Gastrocnemius medialis (tissue), 4 donors: ENCODE measurements around the gene MMP26. TPM values are rescaled to one million over a fixed set of nuclear protein-coding genes. Genes with fewer than 3 reads are reported as not detected.

Source experiments
- ATAC-seq, 2 donors: fragments of 150-250 bp; one replicate each; pipeline ENCODE4 v1.9.1; 2016
- DNase-seq, 2 donors: peaks; one replicate each; pipeline ENCODE4 v3.0.0-alpha.2; 2019
- H3K27ac ChIP-seq, 4 donors: fragments of 200-600 bp; sonication (generic); 1 replicate in 1 of 4; 2 replicates in 3 of 4; pipeline ENCODE4 v1.5.1; 2016 to 2018; ENCODE audit warnings: mild to moderate bottlenecking in 2 of 4, moderate library complexity in 1 of 4
- H3K27me3 ChIP-seq, 3 donors: fragments of 200-600 bp; sonication (generic) in 2 of 3; 1 replicate in 1 of 3; 2 replicates in 2 of 3; pipeline versions ENCODE4 v1.5.1 to v1.6.0; 2016 to 2019; ENCODE audit warnings: mild to moderate bottlenecking in 1 of 3, moderate library complexity in 1 of 3
- H3K36me3 ChIP-seq, 2 donors: fragments of 200-600 bp; sonication (generic) in 1 of 2; one replicate each; pipeline ENCODE4 v1.5.1; 2017 to 2018
- H3K4me1 ChIP-seq, 2 donors: fragments of 200-600 bp; sonication (generic) in 1 of 2; one replicate each; pipeline ENCODE4 v1.5.1; 2016 to 2017; ENCODE audit warnings: mild to moderate bottlenecking in 2 of 2
- H3K4me3 ChIP-seq, 4 donors: fragments of 200-600 bp; sonication (generic) in 3 of 4; 1 replicate in 1 of 4; 2 replicates in 3 of 4; pipeline ENCODE4 v1.5.1; 2016 to 2019; ENCODE audit warnings: mild to moderate bottlenecking in 2 of 4
- H3K9me3 ChIP-seq, 3 donors: fragments of 200-600 bp; sonication (generic) in 2 of 3; 1 replicate in 1 of 3; 2 replicates in 2 of 3; pipeline ENCODE4 v1.5.1; 2016 to 2019
- CTCF ChIP-seq, 5 experiments: fragments of 450-650 bp in 3 of 5; fragments of 200-600 bp in 2 of 5; sonication (generic) in 2 of 5; IDR thresholded peaks in 4 of 5; conservative IDR thresholded peaks in 1 of 5; 1 replicate in 4 of 5; 2 replicates in 1 of 5; pipeline ENCODE4 v1.5.1; 2016 to 2019; ENCODE audit warnings: antibody characterized with exemption in 5 of 5, mild to moderate bottlenecking in 3 of 5, moderate library complexity in 3 of 5
- POLR2A ChIP-seq, 2 donors: fragments of 450-650 bp; IDR thresholded peaks; one replicate each; pipeline ENCODE4 v1.6.1; 2017; ENCODE audit warnings: antibody characterized with exemption in 2 of 2, mild to moderate bottlenecking in 2 of 2, moderate library complexity in 2 of 2
- in situ Hi-C, 4 donors: fragments of 200-750 bp; cut with MboI; loops; one replicate each; pipeline versions ENCODE4 v1.15.0 to v1.8.0; 2017; ENCODE audit warnings: low sequenced_read_pairs in 4 of 4
- intact Hi-C: fragments of 100-400 bp; cut with DNase I; formaldehyde crosslinking; loops from one replicate; pipeline ENCODE4 v1.15.1; 2023; ENCODE audit warnings: low total_unique reads
- total RNA-seq, 4 donors: library from RNA; depleted of rRNA; stranded (reverse); fragments of >200 nt; gene quantifications; one replicate each; pipeline versions ENCODE4 v1.1.0 to v1.2.3, GENCODE V29; 2016

MMP26 gene
- total RNA-seq, 4 donors from 2014 or later: not detected

- Histone ChIP-seq H3K27me3 (no peaks in the 10 kb centered on the region), H3K36me3 (no peaks in the 10 kb centered on the region), H3K4me1 (no peaks in the 10 kb centered on the region), H3K27ac (no peak overlapping the region), H3K9me3 (no peaks in the 10 kb centered on the region), H3K4me3 (no peak overlapping the region)
- DNase-seq (no peak), ATAC-seq (no peak)
- intact Hi-C loops (no loop called here), in situ Hi-C loops (no loop called here)
- TF ChIP-seq POLR2A (IDR thresholded peaks at IDR 0.05) (no peak), CTCF (IDR thresholded peaks at IDR 0.05 in 4 of 5, conservative IDR thresholded peaks at IDR 0.05 in 1 of 5) (no peak)
Measured at GRCh38 chr11:4664786-4665185, 39.8 kb upstream of the MMP26 start.

- intact Hi-C loops (no loop called here), in situ Hi-C loops (no loop called here)
- H3K27ac ChIP-seq: no peak overlapping the region
- no peaks in the 10 kb centered on the region for H3K9me3 ChIP-seq
- no peaks in the 10 kb centered on the region for H3K4me1 ChIP-seq
- H3K27me3 ChIP-seq: no peaks in the 10 kb centered on the region
- DNase-seq: no peak
- no peaks in the 10 kb centered on the region for H3K36me3 ChIP-seq
- no peak for TF ChIP-seq POLR2A (IDR thresholded peaks at IDR 0.05)
- no peak for TF ChIP-seq CTCF (IDR thresholded peaks at IDR 0.05 in 4 of 5, conservative IDR thresholded peaks at IDR 0.05 in 1 of 5)
- no peak for ATAC-seq
- H3K4me3 ChIP-seq: no peak overlapping the region
Measured at GRCh38 chr11:4665424-4665823, 39.2 kb upstream of the MMP26 start.

GRCh38 chr11:4671741-4672140 lies 32.8 kb upstream of the MMP26 start:
- DNase-seq (no peak), ATAC-seq (no peak)
- Histone ChIP-seq H3K4me1 (no peaks in the 10 kb centered on the region), H3K27ac (no peak overlapping the region), H3K36me3 (no peaks in the 10 kb centered on the region), H3K27me3 (no peaks in the 10 kb centered on the region), H3K4me3 (no peak overlapping the region), H3K9me3 (no peaks in the 10 kb centered on the region)
- in situ Hi-C loops: no loop called here
- intact Hi-C loops: no loop called here
- TF ChIP-seq CTCF (IDR thresholded peaks at IDR 0.05 in 4 of 5, conservative IDR thresholded peaks at IDR 0.05 in 1 of 5): no peak
- no peak for TF ChIP-seq POLR2A (IDR thresholded peaks at IDR 0.05)

DNA sequence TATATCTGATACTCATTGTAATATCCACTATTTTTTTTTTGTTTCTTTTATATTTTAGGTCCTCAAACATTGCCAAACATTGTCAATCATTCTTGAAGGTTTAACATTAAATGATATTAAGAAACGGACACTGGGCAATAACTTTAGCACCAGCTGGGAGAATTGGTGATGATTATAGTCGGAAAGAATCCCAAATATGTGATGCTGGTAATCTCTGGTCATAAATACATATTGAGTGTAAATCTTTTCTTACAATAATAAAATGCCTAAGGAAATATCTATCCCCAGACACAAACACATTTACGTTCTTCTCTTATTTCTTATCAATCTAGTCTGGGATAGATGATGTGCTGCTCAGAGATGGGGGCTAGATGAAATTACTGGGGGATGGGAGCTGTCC lies 32.1 kb upstream of the MMP26 start:
- ATAC-seq: no peak
- Histone ChIP-seq H3K36me3 (no peaks in the 10 kb centered on the region), H3K27me3 (no peaks in the 10 kb centered on the region), H3K4me1 (no peaks in the 10 kb centered on the region), H3K9me3 (no peaks in the 10 kb centered on the region), H3K27ac (no peak overlapping the region), H3K4me3 (no peak overlapping the region)
- DNase-seq: no peak
- in situ Hi-C loops (no loop called here), intact Hi-C loops (no loop called here)
- no peak for TF ChIP-seq POLR2A (IDR thresholded peaks at IDR 0.05)
- TF ChIP-seq CTCF (IDR thresholded peaks at IDR 0.05 in 4 of 5, conservative IDR thresholded peaks at IDR 0.05 in 1 of 5): no peak

- in situ Hi-C loops: no loop called here
- TF ChIP-seq CTCF (IDR thresholded peaks at IDR 0.05 in 4 of 5, conservative IDR thresholded peaks at IDR 0.05 in 1 of 5): no peak
- TF ChIP-seq POLR2A (IDR thresholded peaks at IDR 0.05): no peak
- H3K27ac ChIP-seq: no peak overlapping the region
- H3K36me3 ChIP-seq: no peaks in the 10 kb centered on the region
- no peak overlapping the region for H3K4me3 ChIP-seq
- no peak for ATAC-seq
- H3K9me3 ChIP-seq: no peaks in the 10 kb centered on the region
- H3K4me1 ChIP-seq: no peaks in the 10 kb centered on the region
- no peaks in the 10 kb centered on the region for H3K27me3 ChIP-seq
- no peak for DNase-seq
- intact Hi-C loops: no loop called here
Measured at GRCh38 chr11:4673781-4674180, 30.8 kb upstream of the MMP26 start.
